MM.1S (cell line): ENCODE measurements around the gene TAF1.

ENCODE experiments used
- EZH2 ChIP-seq: fragments of 300-600 bp; sonication (generic); optimal IDR thresholded peaks from 2 replicates; pipeline ENCODE3; 2017; ENCODE audit warnings: low read depth, mild to moderate bottlenecking, antibody characterized with exemption, low read length, mixed read lengths
- EZH2phosphoT487 ChIP-seq: fragments of 300-600 bp; sonication (generic); IDR thresholded peaks from 2 replicates; pipeline ENCODE4 v1.6.1; 2018; ENCODE audit warnings: antibody characterized with exemption, low read length
- TF ChIP-seq, protein P1 (sequence below): fragments of 300-600 bp; sonication (generic); IDR thresholded peaks from 2 replicates; pipeline ENCODE4 v1.5.1; 2016; ENCODE audit warnings: antibody characterized with exemption, low read length, mixed read lengths

GRCh38 chrX:71396576-71396975 is 30.4 kb downstream of the TAF1 start:
- no peak for TF ChIP-seq EZH2
- TF ChIP-seq, protein P1, sequence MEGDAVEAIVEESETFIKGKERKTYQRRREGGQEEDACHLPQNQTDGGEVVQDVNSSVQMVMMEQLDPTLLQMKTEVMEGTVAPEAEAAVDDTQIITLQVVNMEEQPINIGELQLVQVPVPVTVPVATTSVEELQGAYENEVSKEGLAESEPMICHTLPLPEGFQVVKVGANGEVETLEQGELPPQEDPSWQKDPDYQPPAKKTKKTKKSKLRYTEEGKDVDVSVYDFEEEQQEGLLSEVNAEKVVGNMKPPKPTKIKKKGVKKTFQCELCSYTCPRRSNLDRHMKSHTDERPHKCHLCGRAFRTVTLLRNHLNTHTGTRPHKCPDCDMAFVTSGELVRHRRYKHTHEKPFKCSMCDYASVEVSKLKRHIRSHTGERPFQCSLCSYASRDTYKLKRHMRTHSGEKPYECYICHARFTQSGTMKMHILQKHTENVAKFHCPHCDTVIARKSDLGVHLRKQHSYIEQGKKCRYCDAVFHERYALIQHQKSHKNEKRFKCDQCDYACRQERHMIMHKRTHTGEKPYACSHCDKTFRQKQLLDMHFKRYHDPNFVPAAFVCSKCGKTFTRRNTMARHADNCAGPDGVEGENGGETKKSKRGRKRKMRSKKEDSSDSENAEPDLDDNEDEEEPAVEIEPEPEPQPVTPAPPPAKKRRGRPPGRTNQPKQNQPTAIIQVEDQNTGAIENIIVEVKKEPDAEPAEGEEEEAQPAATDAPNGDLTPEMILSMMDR: no peak
- no peak for TF ChIP-seq EZH2phosphoT487
